Left lung (tissue), 10 donors: ENCODE data around the gene ZNF761. TPM values are rescaled to one million over a fixed set of nuclear protein-coding genes. Genes with fewer than 3 reads are reported as not detected.
"Not testable (repeated sequence)": the region's sequence is repeated elsewhere in the genome, so short reads cannot be mapped to it uniquely, and the experiment has no call there.

Experiments
- ATAC-seq: fragments of 200-7000 bp; cut with Tn5 transposase; one replicate; pipeline ENCODE4 v1.9.1; 2020; ENCODE audit warnings: moderate library complexity
- DNase-seq, 4 donors: peaks; one replicate each; pipeline ENCODE4 v3.0.0-alpha.2; 2013 to 2020
- H3K27ac ChIP-seq, 2 donors: fragments of 200-600 bp; sonication (generic) in 1 of 2; one replicate each; pipeline versions ENCODE4 v1.5.0 to v1.8.0; 2020 to 2021
- H3K27me3 ChIP-seq, 2 donors: fragments of 200-600 bp; sonication (generic) in 1 of 2; one replicate each; pipeline versions ENCODE4 v1.5.0 to v1.8.0; 2020 to 2021
- H3K36me3 ChIP-seq, 2 donors: fragments of 200-600 bp; sonication (generic) in 1 of 2; one replicate each; pipeline versions ENCODE4 v1.5.0 to v1.8.0; 2020 to 2021
- H3K4me1 ChIP-seq, 2 donors: fragments of 200-600 bp; one replicate each; pipeline ENCODE4 v1.8.0; 2021
- H3K4me3 ChIP-seq, 2 donors: fragments of 200-600 bp; sonication (generic) in 1 of 2; one replicate each; pipeline versions ENCODE4 v1.5.0 to v1.8.0; 2020 to 2021; ENCODE audit warnings: mild to moderate bottlenecking in 1 of 2
- H3K9me3 ChIP-seq, 2 donors: fragments of 200-600 bp; sonication (generic) in 1 of 2; one replicate each; pipeline versions ENCODE4 v1.5.0 to v1.8.0; 2020 to 2021
- CTCF ChIP-seq, 2 donors: fragments of 200-600 bp; sonication (generic) in 1 of 2; IDR thresholded peaks; one replicate each; pipeline versions ENCODE4 v1.5.0 to v1.8.0; 2021; ENCODE audit warnings: antibody characterized with exemption in 2 of 2
- intact Hi-C, 2 donors: fragments of 100-400 bp; cut with DNase I; formaldehyde crosslinking; loops; one replicate each; pipeline versions ENCODE4 v1.11.2 to v1.14.2; 2022
- polyA plus RNA-seq, 6 donors: library from polyadenylated mRNA; unstranded; fragments of 120-200 nt; gene quantifications; one replicate each; pipeline ENCODE4 v1.2.1, GENCODE V29; 2013; ENCODE audit not compliant: insufficient read length in 6 of 6
- total RNA-seq, 2 donors: library from RNA; stranded (reverse); fragmentation: NEBNext Ultra II Directional; extraction: Animal tissue kit (Norgen Biotek cat#: 25700); gene quantifications; one replicate each; pipeline ENCODE4 v1.2.1, GENCODE V29; 2021
- donor health status: DM: no; HTN: yes; CAD: no.
- donor health status: DM: no; HTN: no; CAD: no.

ZNF761 gene
- total and polyA plus RNA-seq, 8 donors: 9.1 to 24.2 (median 21.4) TPM

- H3K27ac ChIP-seq: no peak overlapping the region
- no peak overlapping the region for H3K4me3 ChIP-seq
- no peak for TF ChIP-seq CTCF (IDR thresholded peaks at IDR 0.05)
- DNase-seq (no peak), ATAC-seq (no peak)
- intact Hi-C loops: no loop called here
- no peaks in the 10 kb centered on the region for H3K27me3 ChIP-seq
- H3K4me1 ChIP-seq: peaks cover 0 to 12% of the 10 kb centered on the region in 2 donors
- H3K9me3 ChIP-seq: peaks cover 0 to 13% of the 10 kb centered on the region in 2 donors
- peaks cover 0 to 18% of the 10 kb centered on the region in 2 donors for H3K36me3 ChIP-seq
Observed at GRCh38 chr19:53471916-53472315, 40.1 kb downstream of the ZNF761 start.

GRCh38 chr19:53474832-53475231 is 43.0 kb downstream of the ZNF761 start:
- intact Hi-C loops, DNase-seq, H3K27ac ChIP-seq, H3K27me3 ChIP-seq, ATAC-seq, H3K4me3 ChIP-seq, H3K4me1 ChIP-seq: not testable (repeated sequence)
- H3K9me3 ChIP-seq: peaks cover 0 to 40% of the 10 kb centered on the region in 2 donors
- H3K36me3 ChIP-seq: peaks cover 0 to 40% of the 10 kb centered on the region in 2 donors

GRCh38 chr19:53475470-53475869 is 43.7 kb downstream of the ZNF761 start:
- intact Hi-C loops: not testable (repeated sequence)

GRCh38 chr19:53483751-53484150 is 52.0 kb downstream of the ZNF761 start:
- Histone ChIP-seq H3K36me3 (peaks cover under 1 to 74% of the 10 kb centered on the region in 2 donors), H3K9me3 (peaks cover 0 to 85% of the 10 kb centered on the region in 2 donors)
- intact Hi-C loops, H3K27ac ChIP-seq, ATAC-seq, DNase-seq, H3K4me3 ChIP-seq, H3K27me3 ChIP-seq, H3K4me1 ChIP-seq: not testable (repeated sequence)

More at GRCh38 chr19:53475470-53475869, 43.7 kb downstream of the ZNF761 start:
- H3K27ac ChIP-seq, H3K4me1 ChIP-seq, DNase-seq, H3K4me3 ChIP-seq, H3K27me3 ChIP-seq, ATAC-seq: not testable (repeated sequence)
- Histone ChIP-seq H3K9me3 (peaks cover 0 to 46% of the 10 kb centered on the region in 2 donors), H3K36me3 (peaks cover 0 to 43% of the 10 kb centered on the region in 2 donors)

- H3K4me1 ChIP-seq: no peaks in the 10 kb centered on the region
- intact Hi-C loops: no loop called here
- no peak overlapping the region for H3K27ac ChIP-seq
- H3K9me3 ChIP-seq: peaks cover 5 to 86% of the 10 kb centered on the region in 2 donors
- DNase-seq (no peak), ATAC-seq (no peak)
- no peaks in the 10 kb centered on the region for H3K27me3 ChIP-seq
- TF ChIP-seq CTCF (IDR thresholded peaks at IDR 0.05): no peak
- no peak overlapping the region for H3K4me3 ChIP-seq
- peaks cover 3 to 76% of the 10 kb centered on the region in 2 donors for H3K36me3 ChIP-seq
Observed at GRCh38 chr19:53485046-53486004, 53.5 kb downstream of the ZNF761 start.

- Histone ChIP-seq H3K9me3 (peaks cover 6 to 95% of the 10 kb centered on the region in 2 donors), H3K27me3 (no peaks in the 10 kb centered on the region), H3K4me3 (no peak overlapping the region), H3K36me3 (peaks cover 3 to 55% of the 10 kb centered on the region in 2 donors), H3K4me1 (no peaks in the 10 kb centered on the region), H3K27ac (no peak overlapping the region)
- ATAC-seq: no peak
- no peak for TF ChIP-seq CTCF (IDR thresholded peaks at IDR 0.05)
- intact Hi-C loops: no loop called here
- DNase-seq: no peak
Observed at GRCh38 chr19:53492153-53492552, 60.4 kb downstream of the ZNF761 start.

- H3K27me3 ChIP-seq, H3K4me3 ChIP-seq, intact Hi-C loops, H3K27ac ChIP-seq, H3K4me1 ChIP-seq, H3K36me3 ChIP-seq: not testable (repeated sequence)
- peaks cover 0 to 51% of the 10 kb centered on the region in 2 donors for H3K9me3 ChIP-seq
- ATAC-seq (peak; percentile 22), DNase-seq (peak in 1 of 4 donors; percentile 32)
Observed at GRCh38 chr19:53497311-53498023, 65.7 kb downstream of the ZNF761 start.

- peaks cover 0 to 45% of the 10 kb centered on the region in 2 donors for H3K9me3 ChIP-seq
- ATAC-seq, intact Hi-C loops, H3K4me3 ChIP-seq, H3K27ac ChIP-seq, H3K27me3 ChIP-seq, H3K36me3 ChIP-seq, H3K4me1 ChIP-seq, DNase-seq: not testable (repeated sequence)
Observed at GRCh38 chr19:53498024-53498395, 66.2 kb downstream of the ZNF761 start.

GRCh38 chr19:53503151-53503550 is 71.4 kb downstream of the ZNF761 start:
- H3K27me3 ChIP-seq: peaks cover 0 to 21% of the 10 kb centered on the region in 2 donors
- H3K4me1 ChIP-seq, H3K27ac ChIP-seq, H3K4me3 ChIP-seq, intact Hi-C loops, ATAC-seq, H3K9me3 ChIP-seq, DNase-seq, H3K36me3 ChIP-seq: not testable (repeated sequence)
